HCT116 (cell line): ENCODE data around the gene ZNF529.

Experiments used
- FOSL1 ChIP-seq: IDR thresholded peaks from 2 replicates; pipeline ENCODE4 v1.6.1; 2012; ENCODE audit warnings: low read depth
- JUND ChIP-seq: IDR thresholded peaks from 2 replicates; pipeline ENCODE4 v1.6.1; 2012
- POLR2A ChIP-seq: IDR thresholded peaks from 2 replicates; pipeline ENCODE4 v1.7.0; 2011; ENCODE audit warnings: borderline replicate concordance; ENCODE audit not compliant: insufficient read depth, insufficient read length; ENCODE audit errors: extremely low read depth
- POLR2AphosphoS5 ChIP-seq: IDR thresholded peaks from 2 replicates; pipeline ENCODE4 v1.6.1; 2011; ENCODE audit warnings: mild to moderate bottlenecking, low read depth, low read length, moderate library complexity
- ZNF274 ChIP-seq: fragments of 200-500 bp; sonication (Bioruptor generic); IDR thresholded peaks from 2 replicates; pipeline ENCODE4 v1.6.1; 2014; ENCODE audit warnings: mild to moderate bottlenecking, low read depth, low read length, inconsistent platforms
- TF ChIP-seq, protein P1 (sequence below), 3 experiments: fragments of 200-600 bp in 1 of 3; sonication (generic) in 1 of 3; IDR thresholded peaks in 2 of 3; conservative IDR thresholded peaks in 1 of 3; 2 replicates each; pipeline ENCODE4 v1.5.1; 2012 to 2017; ENCODE audit warnings: low read depth in 2 of 3, low read length in 2 of 3, antibody characterized with exemption in 1 of 3, borderline replicate concordance in 1 of 3, control low read depth in 1 of 3, mild to moderate bottlenecking in 1 of 3, mixed read lengths in 1 of 3, mixed run types in 1 of 3, moderate library complexity in 1 of 3; ENCODE audit not compliant: insufficient read depth in 1 of 3
- TF ChIP-seq, protein P2 (sequence below): IDR thresholded peaks from 2 replicates; pipeline ENCODE4 v1.6.1; 2012
- TF ChIP-seq, protein P3 (sequence below): IDR thresholded peaks from 2 replicates; pipeline ENCODE4 v1.6.1; 2012

DNA sequence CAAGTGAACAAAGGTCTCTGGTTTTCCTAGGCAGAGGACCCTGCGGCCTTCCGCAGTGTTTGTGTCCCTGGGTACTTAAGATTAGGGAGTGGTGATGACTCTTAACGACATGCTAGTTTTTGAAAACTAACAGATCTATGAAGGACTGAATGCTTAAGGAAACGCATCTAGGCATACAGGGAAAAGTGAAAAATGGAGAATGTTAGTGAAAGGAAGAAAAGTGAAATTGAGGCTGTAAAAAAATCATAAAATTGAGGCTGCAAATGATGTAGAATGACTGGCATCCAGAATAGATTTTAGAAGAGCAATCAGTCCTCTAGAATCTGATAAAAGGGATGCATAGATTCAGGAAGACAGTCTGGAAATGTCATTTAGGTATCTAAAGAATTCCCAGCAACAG, 48.5 kb downstream of the ZNF529 start:
- TF ChIP-seq ZNF274: no peak
- TF ChIP-seq POLR2A: no peak
- no peak for TF ChIP-seq JUND
- TF ChIP-seq, protein P1, sequence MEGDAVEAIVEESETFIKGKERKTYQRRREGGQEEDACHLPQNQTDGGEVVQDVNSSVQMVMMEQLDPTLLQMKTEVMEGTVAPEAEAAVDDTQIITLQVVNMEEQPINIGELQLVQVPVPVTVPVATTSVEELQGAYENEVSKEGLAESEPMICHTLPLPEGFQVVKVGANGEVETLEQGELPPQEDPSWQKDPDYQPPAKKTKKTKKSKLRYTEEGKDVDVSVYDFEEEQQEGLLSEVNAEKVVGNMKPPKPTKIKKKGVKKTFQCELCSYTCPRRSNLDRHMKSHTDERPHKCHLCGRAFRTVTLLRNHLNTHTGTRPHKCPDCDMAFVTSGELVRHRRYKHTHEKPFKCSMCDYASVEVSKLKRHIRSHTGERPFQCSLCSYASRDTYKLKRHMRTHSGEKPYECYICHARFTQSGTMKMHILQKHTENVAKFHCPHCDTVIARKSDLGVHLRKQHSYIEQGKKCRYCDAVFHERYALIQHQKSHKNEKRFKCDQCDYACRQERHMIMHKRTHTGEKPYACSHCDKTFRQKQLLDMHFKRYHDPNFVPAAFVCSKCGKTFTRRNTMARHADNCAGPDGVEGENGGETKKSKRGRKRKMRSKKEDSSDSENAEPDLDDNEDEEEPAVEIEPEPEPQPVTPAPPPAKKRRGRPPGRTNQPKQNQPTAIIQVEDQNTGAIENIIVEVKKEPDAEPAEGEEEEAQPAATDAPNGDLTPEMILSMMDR (IDR thresholded peaks at IDR 0.05 in 2 of 3, conservative IDR thresholded peaks at IDR 0.05 in 1 of 3; ENCODE audit: borderline replicate concordance in 1 of 3, insufficient read depth in 1 of 3, low read depth in 2 of 3, low read length in 2 of 3): no peak
- TF ChIP-seq, protein P2, sequence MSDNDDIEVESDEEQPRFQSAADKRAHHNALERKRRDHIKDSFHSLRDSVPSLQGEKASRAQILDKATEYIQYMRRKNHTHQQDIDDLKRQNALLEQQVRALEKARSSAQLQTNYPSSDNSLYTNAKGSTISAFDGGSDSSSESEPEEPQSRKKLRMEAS: no peak
- TF ChIP-seq, protein P3, sequence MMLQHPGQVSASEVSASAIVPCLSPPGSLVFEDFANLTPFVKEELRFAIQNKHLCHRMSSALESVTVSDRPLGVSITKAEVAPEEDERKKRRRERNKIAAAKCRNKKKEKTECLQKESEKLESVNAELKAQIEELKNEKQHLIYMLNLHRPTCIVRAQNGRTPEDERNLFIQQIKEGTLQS: no peak
- no peak for TF ChIP-seq FOSL1
- TF ChIP-seq POLR2AphosphoS5: no peak
